Panc1 (cell line): ENCODE data around the gene ADGRD1. TPM values are rescaled to one million over a fixed set of nuclear protein-coding genes. Genes with fewer than 3 reads are reported as not detected.

Experiments
- ATAC-seq: fragments of 200-7000 bp; cut with Tn5 transposase; 2 replicates; pipeline ENCODE4 v1.9.1; 2020; ENCODE audit warnings: mild to moderate bottlenecking, moderate library complexity
- BruUV-seq: library from RNA; stranded (reverse); fragments of 400-500 nt; replicated peaks from 2 replicates; lab custom pipeline; 2021; lab: Mats Ljungman, UMichigan
- CTCF ChIA-PET: fragments of 300-600 bp; sonication (Branson Sonifier 250); formaldehyde crosslinking; loops from one replicate; lab custom pipeline; 2022; ENCODE audit warnings: antibody characterized with exemption; lab: Charles Lee
- POLR2A ChIA-PET: fragments of 300-600 bp; sonication (Branson Sonifier 250); formaldehyde crosslinking; loops from one replicate; lab custom pipeline; 2022; ENCODE audit warnings: antibody characterized with exemption; lab: Charles Lee
- DNase-seq: peaks from one replicate; pipeline ENCODE4 v3.0.0-alpha.2; 2010; ENCODE audit warnings: low read depth, low spot score
- H3K27ac ChIP-seq: 2 replicates; pipeline ENCODE4 v1.5.1; 2011; ENCODE audit warnings: mild to moderate bottlenecking, low read length, inconsistent platforms
- H3K27me3 ChIP-seq: fragments of 200-500 bp; sonication (Bioruptor generic); 2 replicates; pipeline ENCODE4 v1.6.0; 2014; ENCODE audit warnings: low read length, inconsistent platforms; ENCODE audit not compliant: control insufficient read depth, insufficient read depth
- H3K36me3 ChIP-seq: fragments of 200-500 bp; sonication (Bioruptor generic); 2 replicates; pipeline ENCODE4 v1.5.1; 2014; ENCODE audit warnings: inconsistent platforms, mild to moderate bottlenecking, low read length, moderate library complexity; ENCODE audit not compliant: control insufficient read depth, insufficient read depth
- H3K4me1 ChIP-seq: 2 replicates; pipeline ENCODE4 v1.5.1; 2011; ENCODE audit warnings: inconsistent platforms, mild to moderate bottlenecking, low read length, moderate library complexity; ENCODE audit not compliant: control insufficient read depth, insufficient read depth
- H3K4me3 ChIP-seq, 2 experiments: 2 replicates each; pipeline ENCODE4 v1.5.1; 2011 to 2012; ENCODE audit warnings: low read depth in 2 of 2, low read length in 2 of 2, mild to moderate bottlenecking in 2 of 2, inconsistent platforms in 1 of 2, moderate library complexity in 1 of 2
- H3K9me3 ChIP-seq: fragments of 200-500 bp; sonication (Bioruptor generic); 2 replicates; pipeline ENCODE4 v1.5.1; 2014; ENCODE audit warnings: low read depth, mild to moderate bottlenecking, inconsistent platforms, low read length, moderate library complexity; ENCODE audit not compliant: control insufficient read depth, insufficient read depth
- CTCF ChIP-seq: fragments of 450-650 bp; IDR thresholded peaks from 2 replicates; pipeline ENCODE4 v1.5.1; 2017; ENCODE audit warnings: mild to moderate bottlenecking
- POLR2AphosphoS5 ChIP-seq: IDR thresholded peaks from 2 replicates; pipeline ENCODE4 v1.6.1; 2012; ENCODE audit warnings: mild to moderate bottlenecking, low read depth, low read length, moderate library complexity
- REST ChIP-seq, 2 experiments: IDR thresholded peaks; 2 replicates each; pipeline ENCODE4 v1.6.1; 2011 to 2012; ENCODE audit warnings: low read depth in 2 of 2, control low read depth in 1 of 2, low read length in 1 of 2, mild to moderate bottlenecking in 1 of 2, moderate library complexity in 1 of 2; ENCODE audit not compliant: insufficient read depth in 1 of 2
- SIN3A ChIP-seq: IDR thresholded peaks from 2 replicates; pipeline ENCODE4 v1.6.1; 2012; ENCODE audit warnings: low read depth, mild to moderate bottlenecking, low read length, moderate library complexity, borderline replicate concordance; ENCODE audit not compliant: insufficient read depth
- TCF7L2 ChIP-seq: IDR thresholded peaks from 2 replicates; pipeline ENCODE4 v1.6.1; 2011; ENCODE audit warnings: mild to moderate bottlenecking, low read depth, low read length, inconsistent platforms
- in situ Hi-C: cut with HindIII; loops from 2 replicates; pipeline ENCODE4 v1.10.0; 2016; ENCODE audit warnings: low sequenced_read_pairs, low pct_unique_long_range_greater_than_20kb
- intact Hi-C: fragments of 100-400 bp; cut with micrococcal nuclease; formaldehyde crosslinking; loops from one replicate; pipeline ENCODE4 v1.10.0; 2022; ENCODE audit not compliant: unreplicated experiment
- total RNA-seq: library from RNA; stranded (reverse); gene quantifications from one replicate; pipeline ENCODE4 v1.2.1, GENCODE V29; 2021; ENCODE audit not compliant: unreplicated experiment

Gene ADGRD1
- total RNA-seq, 1 experiment from 2014 or later, result 0.21 TPM

GRCh38 chr12:131123817-131124216 lies 170.1 kb downstream of the ADGRD1 start:
- in situ Hi-C loops (no loop called here), intact Hi-C loops (no loop called here)
- POLR2A ChIA-PET, result no interaction called here
- H3K27me3 ChIP-seq, result peaks cover 2% of the 10 kb centered on the region
- H3K36me3 ChIP-seq, result no peaks in the 10 kb centered on the region
- BruUV-seq, result no TSS peak
- ATAC-seq (no peak), DNase-seq (no peak)
- no peak for TF ChIP-seq TCF7L2
- TF ChIP-seq POLR2AphosphoS5, result no peak
- TF ChIP-seq CTCF, result no peak
- TF ChIP-seq REST (IDR thresholded peaks at IDR 0.05; ENCODE audit: insufficient read depth in 1 of 2, low read depth in 2 of 2, low read length in 1 of 2), result no peak
- no peak for TF ChIP-seq SIN3A
- no peaks in the 10 kb centered on the region for H3K9me3 ChIP-seq
- no peaks in the 10 kb centered on the region for H3K4me1 ChIP-seq
- H3K4me3 ChIP-seq, result no peak overlapping the region
- H3K27ac ChIP-seq, result no peak overlapping the region
- CTCF ChIA-PET, result no interaction called here

GRCh38 chr12:131124487-131125280 lies 171.0 kb downstream of the ADGRD1 start:
- Histone ChIP-seq H3K4me3 (no peak overlapping the region), H3K9me3 (no peaks in the 10 kb centered on the region), H3K27me3 (peaks cover 2% of the 10 kb centered on the region), H3K4me1 (no peaks in the 10 kb centered on the region), H3K27ac (no peak overlapping the region), H3K36me3 (no peaks in the 10 kb centered on the region)
- POLR2A ChIA-PET, result no interaction called here
- BruUV-seq, result no TSS peak
- intact Hi-C loops (no loop called here), in situ Hi-C loops (no loop called here)
- CTCF ChIA-PET, result no interaction called here
- DNase-seq (no peak), ATAC-seq (no peak)
- TF ChIP-seq CTCF, result no peak
- TF ChIP-seq POLR2AphosphoS5, result no peak
- no peak for TF ChIP-seq REST (IDR thresholded peaks at IDR 0.05; ENCODE audit: insufficient read depth in 1 of 2, low read depth in 2 of 2, low read length in 1 of 2)
- TF ChIP-seq TCF7L2, result no peak
- TF ChIP-seq SIN3A, result no peak
